ENCODE results near the gene ZMYND8.
A peak's percentile ranks its signal among the peaks of the same experiment; 100 is the strongest.
"Not testable (repeated sequence)": the region's sequence is repeated elsewhere in the genome, so short reads cannot be mapped to it uniquely, and the experiment has no call there.

Gene ZMYND8

DNA sequence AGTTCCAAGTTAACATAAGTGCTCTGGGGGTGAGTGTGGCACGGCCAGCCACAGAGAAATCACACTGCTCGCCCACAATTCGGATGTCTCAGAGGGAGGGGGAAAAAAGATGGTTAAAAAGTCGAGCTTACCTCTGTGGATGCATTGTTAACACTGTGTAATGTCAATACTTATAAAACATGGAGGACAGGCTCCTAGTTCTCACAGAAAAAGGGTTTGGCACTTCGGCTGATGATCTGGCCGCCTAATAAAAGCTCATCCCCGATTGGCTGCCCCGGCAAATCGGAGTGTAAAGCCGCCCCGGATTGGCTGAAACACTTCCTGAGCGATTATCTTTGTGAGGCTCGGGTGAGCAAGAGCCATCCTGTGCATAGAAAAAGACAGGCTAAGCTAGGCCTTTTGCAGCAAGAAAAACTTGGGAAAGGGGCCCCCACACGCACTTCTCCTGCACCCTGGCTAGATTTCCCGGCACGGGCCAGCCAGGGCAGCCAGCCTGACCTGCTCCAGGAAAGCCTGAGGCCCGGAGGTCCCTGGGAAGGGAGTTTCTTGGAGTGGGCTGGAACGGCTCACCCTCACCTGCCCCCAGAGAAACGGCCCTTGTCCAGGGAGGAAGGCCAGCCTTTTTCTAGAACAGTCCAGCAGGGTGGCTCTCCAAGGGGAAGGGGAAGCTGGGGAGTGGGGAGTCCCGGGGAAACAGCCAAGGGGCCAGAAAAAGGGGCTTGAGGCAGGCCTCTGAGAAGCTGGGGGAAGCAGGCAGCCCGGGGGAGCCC is at the start of gene ZMYND8:
Gene ZMYND8 (minus strand): TSS at position 174 of the 770 bp plus-strand sequence. CDS start 29 bp downstream, at position 145.
- peak; percentile 97 for DNase-seq

DNA sequence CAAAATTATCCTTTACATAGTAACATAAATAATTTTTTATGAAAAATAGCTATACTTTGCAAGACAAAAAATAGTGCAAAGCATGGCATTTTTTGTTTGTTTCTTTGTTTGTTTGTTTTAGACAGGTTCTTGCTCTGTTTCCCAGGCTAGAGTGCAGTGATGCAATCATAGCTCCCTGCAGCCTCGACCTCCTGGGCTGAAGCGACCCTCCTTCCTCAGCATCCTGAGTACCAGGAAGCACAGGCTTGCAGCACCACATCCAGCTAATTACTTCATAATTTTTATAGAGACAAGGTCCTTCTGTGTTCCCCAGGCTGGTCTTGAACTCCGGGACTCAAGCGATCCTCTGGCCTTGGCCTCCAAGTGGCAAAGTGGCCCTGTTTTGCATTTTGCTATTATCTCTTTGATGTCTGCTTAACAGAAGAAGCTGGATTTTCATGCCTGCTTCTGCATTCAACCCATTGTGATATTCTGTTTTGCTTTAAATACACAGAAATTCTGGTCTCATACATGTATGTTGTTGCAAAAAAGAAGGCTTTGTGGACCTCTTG is 49.4 kb upstream of the ZMYND8 start:
- no peak for DNase-seq

DNA sequence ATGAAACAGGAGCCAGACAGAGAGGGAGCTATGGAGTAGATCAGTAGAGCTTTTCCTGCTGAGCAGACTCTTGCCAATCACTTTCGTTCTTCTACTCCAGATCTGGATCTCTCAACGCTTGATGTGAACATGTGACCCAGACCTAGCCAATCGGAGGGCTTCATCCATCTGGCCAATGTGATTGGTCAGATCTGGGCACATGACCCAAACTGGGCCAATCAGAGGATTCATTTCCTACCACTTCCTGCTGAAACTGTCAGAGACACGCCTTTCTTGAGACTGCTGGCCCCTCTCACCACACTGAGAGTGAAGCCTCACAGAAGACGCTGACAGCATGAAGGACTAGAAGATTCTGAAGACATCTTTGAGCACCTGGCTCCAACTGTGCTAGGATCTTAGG is 44.2 kb upstream of the ZMYND8 start:
- DNase-seq: peak; percentile 34

DNA sequence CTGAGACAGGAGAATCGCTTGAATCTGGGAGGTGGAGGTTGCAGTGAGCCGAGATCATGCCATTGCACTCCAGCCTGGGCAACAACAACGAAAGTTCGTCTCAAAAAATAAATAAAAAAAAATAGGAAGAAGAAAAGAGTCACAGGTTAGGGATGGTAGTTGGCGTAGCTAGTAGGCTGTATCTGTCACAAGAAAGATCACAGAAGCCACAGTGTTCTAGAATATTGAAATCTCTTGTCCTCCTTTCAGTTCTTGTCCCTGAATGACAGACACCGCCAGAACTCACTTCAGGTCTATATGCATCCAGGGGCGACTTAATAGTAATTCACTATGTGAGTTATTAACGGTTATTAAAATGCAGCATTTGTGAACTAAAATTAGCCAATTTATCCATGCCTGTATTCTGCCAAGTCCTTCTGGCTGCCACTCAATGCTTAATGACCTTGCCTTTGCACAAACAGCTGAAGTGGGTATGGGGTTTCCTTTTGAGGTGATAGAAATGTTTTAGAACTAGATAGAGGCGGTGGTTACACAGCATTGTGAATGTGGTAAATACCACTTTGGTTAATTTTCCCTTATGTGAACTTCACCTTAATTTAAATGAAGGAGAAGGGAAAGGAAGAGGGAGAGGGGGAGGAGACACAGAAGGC is 41.3 kb upstream of the ZMYND8 start:
- peak; percentile 59 for DNase-seq

DNA sequence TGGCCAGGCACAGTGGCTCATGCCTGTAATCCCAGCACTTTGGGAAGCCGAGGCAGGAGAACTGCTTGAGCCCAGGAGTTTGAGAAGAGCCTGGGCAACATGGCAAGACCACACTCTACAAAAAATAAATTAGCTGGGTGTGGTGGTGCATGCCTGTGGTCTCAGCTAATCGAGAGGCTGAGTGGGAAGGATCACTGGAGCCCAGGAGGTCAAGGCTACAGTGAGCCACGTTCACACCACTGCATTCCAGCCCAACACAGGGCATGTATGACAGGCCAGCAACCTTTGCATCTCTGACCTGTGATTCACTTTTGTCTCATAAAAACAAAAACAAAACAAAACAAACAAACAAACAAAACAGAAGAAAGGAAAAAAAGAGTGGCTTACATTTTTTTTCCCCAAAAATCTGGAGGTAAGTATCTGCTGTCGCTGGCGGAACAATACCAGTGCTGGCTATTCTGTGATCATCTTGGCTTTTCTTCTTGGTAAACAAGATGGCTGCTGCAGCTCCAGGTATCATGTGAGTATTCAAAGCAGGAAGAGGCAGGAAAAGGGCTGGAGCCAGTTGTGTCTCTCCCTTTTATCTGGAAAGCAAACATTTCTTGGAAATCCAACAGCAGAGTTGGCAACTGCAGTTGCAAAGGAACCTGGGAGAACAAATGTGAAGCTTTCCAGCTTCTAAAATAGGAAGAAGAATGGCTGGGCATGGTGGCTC is 40.4 kb upstream of the ZMYND8 start:
- no peak for DNase-seq

DNA sequence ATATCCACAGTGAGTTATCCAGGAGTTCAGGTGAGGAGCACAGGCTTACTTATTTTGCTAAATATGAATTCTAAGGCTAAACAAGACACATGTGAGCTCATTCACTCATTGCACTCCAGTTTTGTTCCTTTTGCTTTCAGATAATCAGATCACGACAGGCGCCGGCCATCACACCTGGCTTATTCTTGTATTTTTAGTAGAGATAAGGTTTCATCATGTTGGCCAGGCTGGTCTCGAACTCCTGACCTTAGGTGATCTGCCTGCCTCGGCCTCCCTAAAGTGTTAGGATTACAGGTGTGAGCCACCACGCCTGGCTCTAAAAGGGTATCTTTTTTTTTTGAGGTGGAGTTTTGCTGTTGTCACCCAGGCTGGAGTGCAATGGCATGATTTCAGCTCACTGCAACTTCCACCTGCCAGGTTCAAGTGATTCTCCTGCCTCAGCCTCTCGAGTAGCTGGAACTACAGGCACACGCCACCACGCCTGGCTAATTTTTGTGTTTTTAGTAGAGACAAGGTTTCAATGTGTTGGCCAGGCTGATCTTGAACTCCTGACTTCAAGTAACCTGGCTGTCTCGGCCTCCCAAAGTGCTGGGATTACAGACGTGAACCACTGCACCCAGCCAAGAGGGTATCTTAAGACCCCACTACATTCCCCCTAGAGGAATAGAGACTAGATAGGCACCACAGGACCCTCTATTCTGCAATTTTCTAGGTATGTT is 37.5 kb upstream of the ZMYND8 start:
- DNase-seq: not testable (repeated sequence)

DNA sequence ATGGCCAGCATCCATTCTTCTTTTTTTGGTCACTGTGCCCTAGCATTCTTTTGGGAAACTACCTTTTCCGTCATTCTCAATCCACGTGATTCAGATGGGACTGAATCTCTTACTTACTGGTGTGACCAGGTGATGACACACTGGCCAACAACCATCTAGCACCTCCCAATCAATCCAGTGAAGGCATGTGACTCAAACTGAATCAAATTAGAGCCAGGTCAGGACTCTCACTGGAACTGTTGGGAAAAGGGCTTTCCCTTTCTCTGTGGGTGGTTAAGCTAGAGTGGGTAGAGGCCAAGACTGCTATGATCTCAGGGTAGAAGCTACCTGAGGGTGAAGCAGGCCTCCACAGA is 36.2 kb upstream of the ZMYND8 start:
- DNase-seq: no peak

DNA sequence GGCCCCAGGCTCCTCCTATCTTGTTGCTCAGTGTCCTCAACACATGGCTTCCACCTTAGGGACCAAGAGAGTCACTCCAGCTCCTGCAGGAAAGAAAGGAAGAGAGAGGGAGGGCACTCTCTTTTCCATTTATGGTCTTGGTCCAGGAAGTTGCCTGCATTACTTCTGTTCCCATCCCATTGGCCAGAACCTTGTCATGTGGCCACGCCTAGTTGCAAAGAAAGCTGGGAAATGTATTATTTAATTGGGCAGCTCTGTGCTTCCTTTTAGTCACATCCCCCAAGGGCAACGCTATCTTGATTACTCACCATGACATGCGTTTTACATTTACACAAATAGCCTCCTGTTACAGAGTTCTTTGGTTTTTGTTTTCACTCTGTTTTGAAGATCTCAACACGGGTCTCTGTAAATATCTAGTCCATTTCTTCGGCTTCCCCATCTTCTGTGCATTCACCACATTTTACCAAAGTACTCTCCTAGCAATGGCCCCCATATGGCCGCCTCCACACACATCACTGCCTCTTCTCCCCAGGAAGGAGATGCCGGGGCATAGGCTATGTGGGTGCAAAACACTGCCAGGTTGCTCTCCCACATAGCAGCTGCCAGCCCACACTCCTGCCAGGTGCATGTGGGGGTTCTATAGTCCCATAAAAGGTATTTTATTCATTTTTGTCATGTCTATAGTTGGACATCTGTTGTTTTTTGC is 35.7 kb upstream of the ZMYND8 start:
- DNase-seq: peak; percentile 95

DNA sequence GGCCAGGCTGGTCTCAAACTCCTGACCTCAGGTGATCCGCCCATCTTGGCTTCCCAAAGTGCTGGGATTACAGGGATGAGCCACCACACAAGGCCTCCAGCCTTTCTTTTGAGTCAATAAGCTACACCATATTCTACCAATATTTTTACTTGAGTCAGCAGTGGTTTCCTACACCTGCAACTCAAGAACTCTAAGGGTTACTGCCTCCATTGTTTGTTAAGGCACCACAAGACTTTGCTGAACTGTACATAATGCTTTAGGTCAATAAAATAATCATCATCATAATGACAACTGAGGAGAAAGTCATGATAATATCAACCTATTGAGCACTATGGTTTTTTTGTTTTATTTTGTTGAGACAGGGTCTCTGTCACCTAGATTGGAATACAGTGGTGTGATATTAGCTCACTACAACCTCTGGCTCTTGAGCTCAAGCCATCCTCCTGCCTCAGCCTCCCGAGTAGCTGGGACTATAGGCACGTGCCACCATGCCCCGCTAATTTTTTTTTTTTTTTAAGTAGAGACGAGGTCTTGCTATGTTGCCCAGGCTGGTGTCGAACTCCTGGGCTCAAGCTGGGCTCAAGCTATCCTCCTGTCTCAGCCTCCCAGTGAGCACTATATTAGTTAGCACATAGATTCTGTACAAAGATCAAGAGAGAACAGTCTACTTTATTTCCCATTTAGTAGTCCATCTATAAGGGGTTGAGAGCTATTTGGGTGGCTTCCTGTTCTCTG is 34.9 kb upstream of the ZMYND8 start:
- DNase-seq: no peak

DNA sequence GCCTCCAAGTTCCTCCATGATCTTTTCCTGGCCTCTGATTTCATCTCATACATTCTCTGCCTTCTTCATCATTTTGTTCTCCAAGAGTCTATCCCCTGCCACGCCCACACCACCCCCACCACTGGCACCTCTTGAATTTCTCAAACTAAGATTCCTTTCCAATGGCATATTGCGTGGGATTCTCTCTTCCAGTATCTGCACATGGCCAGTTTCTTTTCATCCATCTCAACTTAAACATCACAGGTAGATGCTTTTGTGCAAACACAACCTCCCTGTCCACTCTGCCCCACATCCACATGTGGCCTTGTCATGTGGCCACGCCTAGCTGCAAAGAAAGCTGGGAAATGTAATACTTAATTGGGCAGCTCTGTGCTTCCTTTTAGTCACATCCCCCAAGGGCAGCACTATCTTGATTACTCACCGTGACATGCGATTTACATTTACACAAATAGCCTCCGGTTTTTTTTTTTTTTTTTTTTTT is 33.4 kb upstream of the ZMYND8 start:
- peak; percentile 62 for DNase-seq

DNA sequence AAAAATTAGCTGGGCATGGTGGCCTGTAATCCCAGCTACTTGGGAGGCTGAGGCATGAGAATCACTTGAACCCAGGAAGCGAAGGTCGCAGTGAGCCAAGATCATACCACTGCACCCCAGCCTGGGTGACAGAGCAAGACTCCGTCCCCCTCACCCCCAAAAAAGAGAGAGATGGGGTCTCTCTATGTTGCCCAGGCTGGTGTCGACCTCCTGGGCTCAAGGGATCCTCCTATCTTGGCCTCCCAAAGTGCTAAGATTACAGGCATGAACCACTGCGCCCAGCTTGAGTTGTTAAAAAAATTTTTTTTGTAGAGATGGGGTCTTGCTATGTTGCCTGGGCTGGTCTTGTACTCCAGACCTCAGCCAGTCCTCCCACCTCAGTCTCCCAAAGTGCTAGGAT is 29.5 kb upstream of the ZMYND8 start:
- DNase-seq: not testable (repeated sequence)

DNA sequence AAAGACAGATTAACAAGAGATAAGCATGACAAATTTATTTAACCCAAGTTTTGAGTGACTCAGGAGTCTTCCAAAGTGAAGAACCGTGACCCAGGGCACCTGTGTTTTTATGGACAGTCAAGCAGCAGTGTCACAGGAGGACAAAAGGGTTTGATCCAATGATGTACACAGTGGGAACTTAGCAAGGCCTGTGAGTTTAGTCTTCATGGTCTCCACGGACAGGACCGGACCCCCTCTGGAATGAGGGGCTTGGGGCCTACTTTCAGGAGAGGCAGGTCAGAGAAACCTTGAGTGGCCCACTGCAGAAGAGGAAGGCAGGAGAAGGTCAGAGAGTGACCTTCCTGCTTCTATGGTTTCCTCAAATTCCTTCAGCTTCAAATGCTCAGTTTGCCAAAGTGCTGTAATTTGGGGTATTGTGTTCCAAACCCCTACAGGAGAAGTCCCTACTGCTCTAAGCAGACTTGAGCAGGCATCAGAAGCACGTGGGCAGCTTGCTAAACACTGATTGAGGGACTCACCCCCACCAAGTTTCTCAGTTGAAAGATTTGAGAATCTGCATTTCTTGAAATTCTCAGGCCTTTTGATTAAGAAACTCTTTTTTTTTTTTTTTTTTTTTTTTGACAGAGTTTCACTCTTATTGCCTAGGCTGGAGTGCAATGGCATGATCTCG is 26.4 kb upstream of the ZMYND8 start:
- DNase-seq: no peak

DNA sequence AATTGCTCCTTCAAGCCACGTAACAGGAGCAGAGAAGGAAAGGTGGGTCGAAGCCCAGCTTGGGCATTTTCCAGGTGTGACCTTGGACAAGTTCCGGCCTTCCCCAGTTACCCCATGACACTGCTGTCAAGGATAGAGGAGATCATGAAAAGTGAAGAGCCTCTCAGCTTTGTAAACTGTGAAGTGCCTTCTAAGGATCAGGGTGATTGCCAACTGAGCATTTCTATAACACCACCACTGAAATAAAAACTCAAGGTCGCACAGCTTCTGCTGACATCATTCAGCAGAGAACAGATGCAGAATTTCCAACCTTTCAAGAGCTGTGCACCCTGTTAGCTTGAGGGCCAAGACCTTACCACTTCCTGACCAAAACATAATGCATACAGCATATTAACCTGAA is 24.0 kb upstream of the ZMYND8 start:
- DNase-seq: no peak

DNA sequence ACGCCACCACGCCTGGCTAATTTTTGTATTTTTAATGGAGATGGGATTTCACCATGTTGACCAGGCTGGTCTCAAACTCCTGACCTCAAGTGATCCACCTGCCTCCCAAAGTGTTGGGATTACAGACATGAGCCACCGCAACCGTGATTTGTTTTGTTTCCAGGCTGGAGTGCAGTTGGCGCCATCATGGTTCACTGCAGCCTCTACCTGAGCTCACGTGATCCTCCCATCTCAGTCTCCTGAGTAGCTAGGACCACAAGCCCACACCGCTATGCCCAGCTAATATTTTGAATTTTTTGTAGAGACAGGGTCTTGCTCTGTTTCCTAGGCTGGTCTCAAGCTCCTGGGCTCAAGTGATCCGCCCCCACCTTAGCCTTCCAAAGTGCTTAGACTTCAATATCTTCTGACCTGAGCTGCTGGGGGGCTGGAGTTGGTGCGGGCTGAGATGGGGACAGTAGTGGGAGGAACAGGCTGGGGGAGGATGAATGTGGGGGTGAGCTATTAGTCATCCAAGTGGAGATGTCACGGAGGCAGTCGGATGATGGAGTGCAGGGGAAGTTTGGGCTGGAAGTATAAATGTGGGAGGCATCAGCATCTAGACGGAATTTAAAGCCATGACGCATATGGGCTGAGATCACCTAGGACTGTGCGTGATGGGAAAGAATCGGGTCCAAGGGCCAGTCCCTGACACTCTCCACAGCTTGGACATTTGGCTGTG is 23.1 kb upstream of the ZMYND8 start:
- DNase-seq: no peak

DNA sequence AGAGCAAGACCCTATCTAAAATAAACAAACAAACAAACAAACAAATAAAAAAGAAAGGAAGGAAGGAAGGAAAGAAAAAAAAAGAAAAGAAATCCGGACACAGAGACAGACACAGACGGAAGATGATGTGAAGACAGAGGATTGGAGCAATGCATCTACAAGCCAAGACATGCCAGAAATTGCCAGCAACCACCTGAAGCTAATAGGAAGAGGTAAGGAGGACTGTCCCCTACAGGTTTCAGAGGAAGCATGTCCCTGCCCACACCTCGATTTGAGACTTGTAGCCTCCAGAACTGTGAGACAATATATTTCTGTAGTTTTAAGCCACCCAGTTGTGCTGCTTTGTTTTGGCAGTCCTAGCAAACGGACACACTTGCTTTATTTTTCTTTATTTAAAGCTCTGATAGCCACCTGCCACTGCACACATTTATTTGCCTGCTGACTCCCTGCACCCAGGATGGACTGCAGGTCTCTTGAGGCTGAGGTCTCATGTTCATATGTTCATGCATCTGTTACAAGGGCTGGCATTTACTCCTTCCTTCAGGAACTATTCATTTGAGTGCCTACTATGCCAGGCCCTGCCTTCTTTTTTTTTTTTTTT is 20.7 kb upstream of the ZMYND8 start:
- DNase-seq: no peak

DNA sequence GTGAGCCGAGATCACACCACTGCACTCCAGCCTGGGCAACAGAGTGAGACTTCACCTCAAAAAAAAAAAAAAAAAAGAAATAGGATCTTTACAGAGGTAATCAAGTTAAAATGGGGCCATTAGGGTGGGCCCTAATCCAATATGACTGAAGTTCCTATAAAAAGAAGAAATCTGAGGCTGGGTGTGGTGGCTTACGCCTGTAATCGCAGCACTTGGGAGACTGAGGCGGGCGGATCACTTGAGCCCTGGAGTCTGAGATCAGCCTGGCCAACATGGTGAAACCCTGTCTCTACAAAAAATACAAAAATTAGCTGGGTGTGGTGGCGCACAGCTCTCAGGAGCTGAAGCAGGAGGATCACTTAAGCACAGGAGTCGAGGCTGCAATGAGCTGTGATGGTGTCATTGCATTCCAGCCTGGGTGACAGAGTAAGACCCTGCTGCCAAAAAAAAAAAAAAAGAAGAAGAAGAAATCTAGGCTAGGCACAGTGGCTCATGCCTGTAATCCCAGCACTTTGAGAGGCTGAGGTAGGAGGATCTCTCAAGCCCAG is 19.7 kb upstream of the ZMYND8 start:
- not testable (repeated sequence) for DNase-seq

DNA sequence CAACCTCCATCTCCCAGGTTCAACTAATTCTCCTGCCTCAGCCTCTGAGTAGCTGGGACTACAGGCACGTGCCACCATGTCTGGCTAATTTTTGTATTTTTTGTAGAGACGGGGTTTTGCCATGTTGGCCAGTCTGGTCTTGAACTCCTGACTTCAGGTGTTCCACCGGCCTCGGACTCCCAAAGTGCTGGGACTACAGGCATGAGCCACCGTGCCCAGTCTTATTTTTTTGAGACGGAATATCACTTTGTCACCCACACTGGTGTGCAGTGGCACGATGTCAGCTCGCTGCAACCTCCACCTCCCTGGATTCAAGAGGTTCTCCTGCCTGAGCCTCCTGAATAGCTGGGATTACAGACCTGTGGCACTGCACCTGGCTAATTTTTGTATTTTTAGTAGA is 17.6 kb upstream of the ZMYND8 start:
- DNase-seq: not testable (repeated sequence)

DNA sequence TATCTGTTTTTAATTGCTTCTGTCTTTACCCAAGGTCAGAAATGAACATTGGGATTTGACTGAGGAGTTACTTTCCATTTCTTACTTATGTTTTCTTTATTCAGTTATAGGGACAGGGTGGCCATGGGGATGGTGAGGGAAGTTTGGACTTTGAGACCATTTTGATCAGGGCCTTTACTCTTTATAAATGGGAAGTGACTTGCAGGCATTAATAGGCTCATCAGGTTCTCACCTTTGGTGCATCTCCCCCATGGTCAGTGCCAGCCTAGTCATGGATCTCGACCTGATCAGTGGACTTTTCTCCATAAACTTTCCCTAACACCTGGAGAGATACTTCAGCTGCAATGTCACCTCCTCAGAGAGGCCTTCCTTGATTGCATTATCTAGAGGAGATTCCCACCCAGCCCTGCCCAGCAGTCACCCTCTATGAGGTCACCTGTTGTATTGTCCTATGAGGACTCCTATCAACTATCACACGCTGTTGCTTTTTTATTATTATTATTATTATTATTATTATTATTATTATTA is 16.8 kb upstream of the ZMYND8 start:
- no peak for DNase-seq

Data from hematopoietic multipotent progenitor cell treated with erythropoietin and hydrocortisone succinate and interleukin-3 and kit ligand, for 4 days (in vitro differentiated cells).